Measurements from ENCODE around the gene KLHDC3. TPM values are rescaled to one million over a fixed set of nuclear protein-coding genes. Genes with fewer than 3 reads are reported as not detected.

The KLHDC3 gene
- total and polyA plus RNA-seq, 9 of the 15 experiments (the other 6 are each of a cell fraction or from before 2014, with no cell fraction given), result 4.5 to 171 (median 107) TPM

- no peak for TF ChIP-seq REST (IDR thresholded peaks at IDR 0.05; ENCODE audit: borderline replicate concordance)
- no peak for TF ChIP-seq REST (CRISPR knock-in tag; IDR thresholded peaks at IDR 0.05; ENCODE audit: low read depth)
- no peak for TF ChIP-seq ZBTB11 (CRISPR knock-in tag; IDR thresholded peaks at IDR 0.05)
- no peak for TF ChIP-seq PATZ1 (CRISPR knock-in tag; IDR thresholded peaks at IDR 0.05; ENCODE audit: borderline replicate concordance)
- TF ChIP-seq GATAD2B (IDR thresholded peaks at IDR 0.05; ENCODE audit: borderline replicate concordance), result no peak
- TF ChIP-seq RBBP5 (IDR thresholded peaks at IDR 0.05; ENCODE audit: borderline replicate concordance, insufficient read depth, low read length, poor library complexity, severe bottlenecking), result no peak
Measured at GRCh38 chr6:43005844-43006243, 8.2 kb upstream of the KLHDC3 start (continued).
